ENCODE measurements around the gene NLRP7. TPM values are rescaled to one million over a fixed set of nuclear protein-coding genes. Genes with fewer than 3 reads are reported as not detected.
"Not testable (repeated sequence)": the region's sequence is repeated elsewhere in the genome, so short reads cannot be mapped to it uniquely, and the experiment has no call there.

NLRP7 gene
- total RNA-seq, 1 experiment from 2014 or later, result not detected

GRCh38 chr19:54896036-54896435 lies 51.3 kb downstream of the NLRP7 start:
- no peak for DNase-seq
- no TSS peak for BruUV-seq (replicated peaks)
- Histone ChIP-seq H3K27me3 (ENCODE audit: low read length) (peaks cover 55% of the 10 kb centered on the region), H3K27ac (ENCODE audit: low read length) (no peak overlapping the region), H3F3A (ENCODE audit: low read length, unreplicated experiment) (no peaks in the 10 kb centered on the region), H3K9me3 (ENCODE audit: low read length) (no peaks in the 10 kb centered on the region), H3K4me3 (ENCODE audit: low read length) (no peak overlapping the region), H3K9ac (ENCODE audit: low read length) (no peak overlapping the region), H2AFZ (ENCODE audit: low read length) (no peak overlapping the region), H3K79me2 (ENCODE audit: low read length) (no peaks in the 10 kb centered on the region), H3K9me2 (replicated peaks; ENCODE audit: low read length) (no peaks in the 10 kb centered on the region), H3K4me1 (ENCODE audit: insufficient read depth, low read length) (no peaks in the 10 kb centered on the region), H3K4me2 (ENCODE audit: low read length) (no peak overlapping the region), H3K36me3 (ENCODE audit: low read depth, low read length) (no peaks in the 10 kb centered on the region), H4K20me1 (ENCODE audit: low read length) (no peaks in the 10 kb centered on the region)
- CTCF ChIA-PET, result no interaction called here
- POLR2A ChIA-PET (ENCODE audit: unreplicated experiment), result no interaction called here
- intact Hi-C loops (cut with micrococcal nuclease), result no loop called here
- no peak for ATAC-seq
- TF ChIP-seq CTCF (conservative IDR thresholded peaks at IDR 0.05; ENCODE audit: low read depth, low read length), result no peak
- no peak for TF ChIP-seq EZH2phosphoT487 (IDR thresholded peaks at IDR 0.05; ENCODE audit: borderline replicate concordance, low read length)
- no peak for TF ChIP-seq EZH2 (IDR thresholded peaks at IDR 0.05; ENCODE audit: low read length, unreplicated experiment)

- POLR2A ChIA-PET (ENCODE audit: unreplicated experiment); H3K4me1 ChIP-seq (ENCODE audit: insufficient read depth, low read length); intact Hi-C loops (cut with micrococcal nuclease); H3F3A ChIP-seq (ENCODE audit: low read length, unreplicated experiment); H3K4me2 ChIP-seq (ENCODE audit: low read length); H3K4me3 ChIP-seq (ENCODE audit: low read length); CTCF ChIA-PET; BruUV-seq (replicated peaks); H3K9me2 ChIP-seq (replicated peaks; ENCODE audit: low read length); ATAC-seq; H2AFZ ChIP-seq (ENCODE audit: low read length); H3K36me3 ChIP-seq (ENCODE audit: low read depth, low read length); H3K9me3 ChIP-seq (ENCODE audit: low read length); H3K9ac ChIP-seq (ENCODE audit: low read length); H3K79me2 ChIP-seq (ENCODE audit: low read length); H4K20me1 ChIP-seq (ENCODE audit: low read length); H3K27ac ChIP-seq (ENCODE audit: low read length); DNase-seq: not testable (repeated sequence)
- peaks cover 45% of the 10 kb centered on the region for H3K27me3 ChIP-seq (ENCODE audit: low read length)
These were observed 53.2 kb downstream of the NLRP7 start for GRCh38 chr19:54894106-54894505.

GRCh38 chr19:54893406-54893805 lies 53.9 kb downstream of the NLRP7 start:
- H3K9me3 ChIP-seq (ENCODE audit: low read length), result no peaks in the 10 kb centered on the region
- H3K4me2 ChIP-seq (ENCODE audit: low read length), result no peak overlapping the region
- H3K36me3 ChIP-seq (ENCODE audit: low read depth, low read length), result no peaks in the 10 kb centered on the region
- H3K9me2 ChIP-seq (replicated peaks; ENCODE audit: low read length), result no peaks in the 10 kb centered on the region
- H3K27ac ChIP-seq (ENCODE audit: low read length), result no peak overlapping the region
- BruUV-seq (replicated peaks), result no TSS peak
- DNase-seq (no peak), ATAC-seq (no peak)
- H3K4me1 ChIP-seq (ENCODE audit: insufficient read depth, low read length), result no peaks in the 10 kb centered on the region
- no peak overlapping the region for H2AFZ ChIP-seq (ENCODE audit: low read length)
- H4K20me1 ChIP-seq (ENCODE audit: low read length), result no peaks in the 10 kb centered on the region
- H3K79me2 ChIP-seq (ENCODE audit: low read length), result no peaks in the 10 kb centered on the region
- no peak overlapping the region for H3K9ac ChIP-seq (ENCODE audit: low read length)
- ChIA-PET POLR2A (ENCODE audit: unreplicated experiment) (no interaction called here), CTCF (no interaction called here)
- H3K4me3 ChIP-seq (ENCODE audit: low read length), result no peak overlapping the region
- TF ChIP-seq CTCF (conservative IDR thresholded peaks at IDR 0.05; ENCODE audit: low read depth, low read length), result no peak
- TF ChIP-seq EZH2phosphoT487 (IDR thresholded peaks at IDR 0.05; ENCODE audit: borderline replicate concordance, low read length), result no peak
- TF ChIP-seq EZH2 (IDR thresholded peaks at IDR 0.05; ENCODE audit: low read length, unreplicated experiment), result no peak
- intact Hi-C loops (cut with micrococcal nuclease), result no loop called here
- H3F3A ChIP-seq (ENCODE audit: low read length, unreplicated experiment), result no peaks in the 10 kb centered on the region
- peaks cover 42% of the 10 kb centered on the region for H3K27me3 ChIP-seq (ENCODE audit: low read length)

All from PC-3 (cell line).